ENCODE data around the gene VSTM5.
"Not testable (repeated sequence)": the region's sequence is repeated elsewhere in the genome, so short reads cannot be mapped to it uniquely, and the experiment has no call there.

The VSTM5 gene, protein sequence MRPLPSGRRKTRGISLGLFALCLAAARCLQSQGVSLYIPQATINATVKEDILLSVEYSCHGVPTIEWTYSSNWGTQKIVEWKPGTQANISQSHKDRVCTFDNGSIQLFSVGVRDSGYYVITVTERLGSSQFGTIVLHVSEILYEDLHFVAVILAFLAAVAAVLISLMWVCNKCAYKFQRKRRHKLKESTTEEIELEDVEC

DNA sequence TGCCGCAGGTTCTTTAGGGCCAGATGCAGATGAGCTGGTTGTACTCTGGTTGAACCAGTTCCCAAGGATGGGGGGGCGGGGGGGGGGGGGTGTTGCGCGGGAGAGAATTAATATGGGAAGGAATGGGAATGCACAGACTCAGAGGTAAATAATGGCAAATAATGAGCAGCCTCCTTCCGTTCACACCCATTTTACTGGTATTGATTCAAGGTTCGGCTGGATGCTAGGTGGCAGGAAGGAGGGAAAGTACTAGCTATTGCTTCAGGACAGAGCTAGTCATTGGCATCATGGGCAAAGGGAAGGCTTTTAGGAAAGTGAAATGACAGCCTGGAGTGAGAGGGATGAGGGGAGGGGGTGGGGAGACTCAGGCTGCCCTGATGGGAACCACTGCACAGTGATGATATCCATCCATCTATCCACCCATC, at the start of gene VSTM5:
VSTM5 (minus strand) TSS at position 25 of the 425 bp plus-strand sequence. CDS start 116 bp downstream, outside the sequence.
- Histone ChIP-seq H2AFZ (ENCODE audit: low read length, unreplicated experiment) (peak within 1 kb of the TSS; percentile 58), H3K4me3 (ENCODE audit: low read depth, low read length) (peak within 1 kb of the TSS; percentile 90), H3K36me3 (ENCODE audit: insufficient read depth, low read length) (no peaks in the 10 kb centered on the region), H3K79me2 (ENCODE audit: control insufficient read depth, insufficient read depth, low read length, unreplicated experiment) (no peaks in the 10 kb centered on the region), H3K27ac (ENCODE audit: low read depth, low read length) (no peak within 1 kb of the TSS), H3K4me1 (ENCODE audit: control insufficient read depth, insufficient read depth, low read length, unreplicated experiment) (peaks cover 11% of the 10 kb centered on the region), H3K27me3 (ENCODE audit: insufficient read depth, low read length) (no peaks in the 10 kb centered on the region)

DNA sequence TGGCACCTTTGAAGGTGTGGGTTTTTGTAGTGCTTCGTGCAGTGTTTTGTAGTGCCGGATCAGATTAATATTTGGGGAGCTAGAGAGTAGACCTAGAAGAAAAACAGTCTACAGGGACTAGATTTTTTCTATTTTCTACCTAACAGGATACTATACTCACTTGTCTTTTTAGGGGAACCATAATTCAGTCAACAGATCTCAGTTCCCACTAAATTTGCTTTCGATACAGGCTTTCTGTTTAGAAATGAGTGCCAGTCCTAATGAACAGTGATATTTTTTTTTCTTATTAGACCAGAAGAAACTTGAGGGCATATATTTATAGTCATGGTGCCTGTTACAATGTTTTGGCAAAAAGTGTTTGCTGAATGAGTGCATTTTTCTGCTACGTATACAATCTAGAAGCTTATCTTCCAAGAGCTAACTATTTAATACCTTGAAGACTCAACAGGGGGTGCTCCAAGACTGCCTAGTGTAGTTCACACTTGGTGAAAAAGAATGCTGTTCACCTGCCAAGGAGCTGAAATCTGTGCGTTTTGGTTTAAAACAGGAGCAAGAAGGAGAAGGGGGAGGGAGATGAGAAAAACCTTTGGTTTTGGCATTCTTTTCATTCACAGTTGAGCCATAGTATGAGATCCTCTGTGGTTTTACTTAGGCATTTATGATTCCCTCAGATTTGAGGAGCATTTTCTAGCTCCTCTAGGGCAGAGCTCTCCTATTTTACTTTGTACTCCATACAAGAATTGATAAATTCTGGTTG, 44.9 kb upstream of the VSTM5 start:
- no peak overlapping the region for H3K4me3 ChIP-seq (ENCODE audit: low read depth, low read length)
- H3K27me3 ChIP-seq (ENCODE audit: insufficient read depth, low read length), result peaks cover 37% of the 10 kb centered on the region
- H3K27ac ChIP-seq (ENCODE audit: low read depth, low read length), result no peak overlapping the region
- H2AFZ ChIP-seq (ENCODE audit: low read length, unreplicated experiment), result no peak overlapping the region
- H3K4me1 ChIP-seq (ENCODE audit: control insufficient read depth, insufficient read depth, low read length, unreplicated experiment), result no peaks in the 10 kb centered on the region
- no peaks in the 10 kb centered on the region for H3K36me3 ChIP-seq (ENCODE audit: insufficient read depth, low read length)
- no peaks in the 10 kb centered on the region for H3K79me2 ChIP-seq (ENCODE audit: control insufficient read depth, insufficient read depth, low read length, unreplicated experiment)

DNA sequence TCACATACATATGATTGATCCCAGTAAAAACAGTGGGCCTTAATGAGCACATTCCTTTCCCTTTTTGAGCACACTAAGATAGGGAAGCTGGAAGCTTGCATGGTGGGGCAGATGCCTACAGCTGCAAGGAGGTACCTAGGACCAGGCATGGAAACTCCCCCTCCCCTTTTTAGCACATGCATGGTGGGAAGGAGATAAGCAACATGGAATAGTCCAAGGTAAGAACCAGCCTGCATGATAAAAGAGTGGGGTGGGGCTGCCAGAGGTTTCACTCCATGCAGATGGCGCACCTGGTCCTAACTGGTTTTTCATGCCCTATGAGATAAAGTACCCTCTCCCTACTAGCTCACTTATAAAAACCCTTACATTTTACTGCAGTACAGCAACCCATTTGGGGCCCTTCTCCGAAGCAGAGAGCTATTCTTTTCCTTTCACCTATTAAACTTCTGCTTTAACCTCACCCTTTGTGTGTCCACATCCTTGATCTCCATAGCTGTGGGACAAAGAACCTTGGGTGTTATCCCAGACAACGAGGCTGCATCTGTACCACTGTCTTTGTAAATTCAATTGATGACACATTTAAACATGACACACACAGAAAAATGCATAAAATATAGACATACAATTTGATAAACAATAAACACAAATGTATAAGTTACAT, 40.1 kb upstream of the VSTM5 start:
- Histone ChIP-seq H3K36me3 (ENCODE audit: insufficient read depth, low read length) (no peaks in the 10 kb centered on the region), H3K27me3 (ENCODE audit: insufficient read depth, low read length) (peaks cover 44% of the 10 kb centered on the region), H3K79me2 (ENCODE audit: control insufficient read depth, insufficient read depth, low read length, unreplicated experiment) (no peaks in the 10 kb centered on the region), H3K27ac (ENCODE audit: low read depth, low read length) (no peak overlapping the region), H2AFZ (ENCODE audit: low read length, unreplicated experiment) (no peak overlapping the region), H3K4me1 (ENCODE audit: control insufficient read depth, insufficient read depth, low read length, unreplicated experiment) (no peaks in the 10 kb centered on the region), H3K4me3 (ENCODE audit: low read depth, low read length) (no peak overlapping the region)

DNA sequence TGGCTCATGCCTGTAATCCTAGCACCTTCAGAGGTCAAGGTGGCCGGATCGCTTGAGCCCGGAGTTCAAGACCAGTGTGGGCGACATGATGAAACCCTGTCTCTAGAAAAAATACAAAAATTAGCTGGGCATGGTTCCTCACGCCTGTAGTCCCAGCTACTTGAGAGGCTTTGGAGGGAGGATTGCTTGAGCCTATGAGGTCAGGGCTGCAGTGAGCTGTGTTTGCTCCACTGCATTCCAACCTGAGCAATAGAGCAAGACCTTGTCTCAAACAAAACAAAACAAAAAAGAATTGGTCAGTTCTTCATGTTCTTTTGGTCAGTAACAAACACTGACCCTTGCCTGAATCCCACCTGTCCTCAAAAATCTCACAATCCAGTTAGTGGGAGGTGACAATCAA, 36.7 kb upstream of the VSTM5 start:
- Histone ChIP-seq H3K4me1 (ENCODE audit: control insufficient read depth, insufficient read depth, low read length, unreplicated experiment) (no peaks in the 10 kb centered on the region), H3K79me2 (ENCODE audit: control insufficient read depth, insufficient read depth, low read length, unreplicated experiment) (no peaks in the 10 kb centered on the region), H3K27ac (ENCODE audit: low read depth, low read length) (no peak overlapping the region), H3K27me3 (ENCODE audit: insufficient read depth, low read length) (peaks cover 39% of the 10 kb centered on the region), H3K36me3 (ENCODE audit: insufficient read depth, low read length) (no peaks in the 10 kb centered on the region), H2AFZ (ENCODE audit: low read length, unreplicated experiment) (no peak overlapping the region), H3K4me3 (ENCODE audit: low read depth, low read length) (no peak overlapping the region)

DNA sequence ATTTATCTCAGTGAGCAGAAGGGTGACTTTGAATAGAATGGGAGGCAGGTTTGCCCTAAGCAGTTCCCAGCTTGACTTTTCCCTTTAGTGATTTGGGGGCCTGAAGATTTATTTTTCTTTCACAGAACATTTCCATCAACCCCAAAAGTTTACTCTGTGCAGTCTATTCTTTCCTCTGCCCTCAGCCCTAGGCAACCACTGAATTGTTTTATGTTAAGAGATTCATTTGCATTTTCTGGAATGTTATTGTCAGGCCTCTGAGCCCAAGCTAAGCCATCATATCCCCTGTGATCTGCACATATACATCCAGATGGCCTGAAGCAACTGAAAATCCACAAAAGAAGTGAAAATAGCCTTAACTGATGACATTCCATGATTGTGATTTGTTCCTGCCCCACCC, 28.7 kb upstream of the VSTM5 start:
- not testable (repeated sequence) for H3K36me3 ChIP-seq (ENCODE audit: insufficient read depth, low read length); H3K4me1 ChIP-seq (ENCODE audit: control insufficient read depth, insufficient read depth, low read length, unreplicated experiment); H3K4me3 ChIP-seq (ENCODE audit: low read depth, low read length); H3K79me2 ChIP-seq (ENCODE audit: control insufficient read depth, insufficient read depth, low read length, unreplicated experiment); H2AFZ ChIP-seq (ENCODE audit: low read length, unreplicated experiment); H3K27ac ChIP-seq (ENCODE audit: low read depth, low read length)
- H3K27me3 ChIP-seq (ENCODE audit: insufficient read depth, low read length), result peaks cover 17% of the 10 kb centered on the region

DNA sequence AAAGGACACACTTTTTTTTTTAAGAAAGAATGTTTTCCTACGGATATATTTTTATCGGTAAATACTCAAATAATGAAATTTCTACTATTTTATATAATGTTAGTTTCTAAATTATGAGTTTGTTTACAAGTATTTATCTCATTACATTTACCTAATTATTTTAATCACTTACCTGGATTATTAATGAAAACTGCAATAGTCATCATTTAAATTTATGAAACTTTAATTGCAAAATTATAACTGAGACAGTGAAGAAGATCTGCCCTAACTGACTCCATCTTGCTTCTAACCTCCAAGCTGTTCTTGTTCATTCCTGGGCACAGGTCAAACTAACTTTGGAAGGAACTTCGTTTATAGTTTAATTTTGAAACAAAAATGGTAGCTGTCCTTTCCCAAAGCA, 25.2 kb upstream of the VSTM5 start:
- H3K79me2 ChIP-seq (ENCODE audit: control insufficient read depth, insufficient read depth, low read length, unreplicated experiment), result no peaks in the 10 kb centered on the region
- H2AFZ ChIP-seq (ENCODE audit: low read length, unreplicated experiment), result no peak overlapping the region
- peaks cover 16% of the 10 kb centered on the region for H3K27me3 ChIP-seq (ENCODE audit: insufficient read depth, low read length)
- no peak overlapping the region for H3K4me3 ChIP-seq (ENCODE audit: low read depth, low read length)
- H3K4me1 ChIP-seq (ENCODE audit: control insufficient read depth, insufficient read depth, low read length, unreplicated experiment), result no peaks in the 10 kb centered on the region
- H3K36me3 ChIP-seq (ENCODE audit: insufficient read depth, low read length), result no peaks in the 10 kb centered on the region
- H3K27ac ChIP-seq (ENCODE audit: low read depth, low read length), result no peak overlapping the region

DNA sequence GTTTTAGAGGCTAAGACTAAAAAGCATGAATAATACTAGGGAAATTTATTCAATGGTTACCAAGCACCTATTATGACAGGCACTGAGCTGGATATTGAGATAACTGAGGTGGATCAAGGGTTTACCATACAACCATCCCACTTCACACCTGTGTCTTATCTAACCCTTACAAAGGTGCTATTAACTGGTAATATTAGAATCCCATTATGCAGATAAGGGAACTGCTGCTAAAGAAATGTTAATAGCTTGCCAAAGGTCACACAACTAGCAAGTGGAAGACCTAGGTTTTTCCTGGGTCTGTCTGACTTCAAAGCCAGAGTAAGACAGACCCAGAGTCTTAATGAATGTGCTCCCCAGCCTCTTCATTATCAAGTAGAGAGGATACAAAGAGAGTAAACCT, 21.1 kb upstream of the VSTM5 start:
- Histone ChIP-seq H3K27ac (ENCODE audit: low read depth, low read length) (no peak overlapping the region), H3K27me3 (ENCODE audit: insufficient read depth, low read length) (peaks cover 13% of the 10 kb centered on the region), H3K36me3 (ENCODE audit: insufficient read depth, low read length) (no peaks in the 10 kb centered on the region), H3K4me3 (ENCODE audit: low read depth, low read length) (no peak overlapping the region), H3K79me2 (ENCODE audit: control insufficient read depth, insufficient read depth, low read length, unreplicated experiment) (no peaks in the 10 kb centered on the region), H2AFZ (ENCODE audit: low read length, unreplicated experiment) (no peak overlapping the region), H3K4me1 (ENCODE audit: control insufficient read depth, insufficient read depth, low read length, unreplicated experiment) (no peaks in the 10 kb centered on the region)

DNA sequence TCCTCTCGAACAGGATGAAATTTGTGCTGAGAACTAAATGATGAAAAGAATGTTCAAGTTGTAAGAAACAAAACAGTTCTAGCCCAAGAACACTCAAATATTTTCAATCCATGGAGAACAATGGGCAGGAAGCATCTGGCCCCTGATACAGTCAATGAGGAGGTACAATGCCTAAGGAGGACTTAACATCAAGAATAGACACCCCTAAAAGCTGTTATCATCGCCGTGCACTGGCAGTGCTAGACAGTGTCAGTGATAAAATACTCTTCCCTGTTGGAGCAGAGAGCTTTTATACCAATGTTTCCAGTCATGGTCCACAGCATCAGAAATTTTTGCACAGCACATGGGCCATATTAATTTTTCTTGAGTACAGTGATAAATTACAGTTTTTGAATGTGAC, 20.2 kb upstream of the VSTM5 start:
- Histone ChIP-seq H3K36me3 (ENCODE audit: insufficient read depth, low read length) (no peaks in the 10 kb centered on the region), H2AFZ (ENCODE audit: low read length, unreplicated experiment) (no peak overlapping the region), H3K27ac (ENCODE audit: low read depth, low read length) (no peak overlapping the region), H3K4me1 (ENCODE audit: control insufficient read depth, insufficient read depth, low read length, unreplicated experiment) (no peaks in the 10 kb centered on the region), H3K4me3 (ENCODE audit: low read depth, low read length) (no peak overlapping the region), H3K79me2 (ENCODE audit: control insufficient read depth, insufficient read depth, low read length, unreplicated experiment) (no peaks in the 10 kb centered on the region), H3K27me3 (ENCODE audit: insufficient read depth, low read length) (peaks cover 20% of the 10 kb centered on the region)

DNA sequence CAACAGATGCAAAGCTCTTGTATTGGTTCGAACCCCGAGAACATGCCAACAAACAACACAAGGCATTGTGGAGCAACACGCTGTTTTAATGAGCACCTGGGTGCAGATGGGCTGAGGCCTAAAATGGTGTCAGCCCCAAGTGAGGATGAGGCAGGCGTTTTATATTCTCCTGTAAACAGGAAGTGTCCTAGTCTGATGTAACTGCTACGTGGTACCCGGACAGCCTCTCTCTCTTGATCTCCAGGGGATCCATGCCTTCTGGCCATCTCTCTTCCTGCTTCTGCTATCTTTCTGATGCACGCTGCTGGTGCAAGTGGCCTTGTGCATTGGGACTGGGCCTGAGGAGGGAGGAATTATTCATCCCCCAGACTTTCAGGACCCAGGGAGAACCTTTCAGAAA, 19.4 kb upstream of the VSTM5 start:
- H3K4me3 ChIP-seq (ENCODE audit: low read depth, low read length), result no peak overlapping the region
- H2AFZ ChIP-seq (ENCODE audit: low read length, unreplicated experiment), result no peak overlapping the region
- no peaks in the 10 kb centered on the region for H3K79me2 ChIP-seq (ENCODE audit: control insufficient read depth, insufficient read depth, low read length, unreplicated experiment)
- no peaks in the 10 kb centered on the region for H3K4me1 ChIP-seq (ENCODE audit: control insufficient read depth, insufficient read depth, low read length, unreplicated experiment)
- H3K27ac ChIP-seq (ENCODE audit: low read depth, low read length), result no peak overlapping the region
- no peaks in the 10 kb centered on the region for H3K36me3 ChIP-seq (ENCODE audit: insufficient read depth, low read length)
- H3K27me3 ChIP-seq (ENCODE audit: insufficient read depth, low read length), result peaks cover 22% of the 10 kb centered on the region

DNA sequence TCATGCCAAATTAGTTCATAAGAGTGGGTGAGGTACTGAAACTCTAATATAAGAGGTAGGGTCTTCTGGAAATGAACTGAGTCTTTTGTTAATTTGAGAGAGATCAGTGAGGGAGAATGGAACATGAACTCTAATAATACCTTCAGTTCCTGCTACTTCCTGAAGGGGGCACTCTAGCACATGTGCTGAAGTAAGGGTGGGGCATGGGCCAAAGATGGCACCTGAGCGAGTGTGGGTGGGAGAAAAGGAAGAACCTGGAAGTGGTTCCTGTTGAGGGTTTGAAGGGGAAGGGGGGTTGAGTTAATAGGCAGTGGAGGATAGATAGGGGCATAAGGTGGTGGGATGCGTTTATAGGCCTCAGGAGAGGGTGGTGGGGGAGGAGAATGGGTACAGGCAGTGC, 18.0 kb upstream of the VSTM5 start:
- H3K36me3 ChIP-seq (ENCODE audit: insufficient read depth, low read length); H3K79me2 ChIP-seq (ENCODE audit: control insufficient read depth, insufficient read depth, low read length, unreplicated experiment); H2AFZ ChIP-seq (ENCODE audit: low read length, unreplicated experiment); H3K4me1 ChIP-seq (ENCODE audit: control insufficient read depth, insufficient read depth, low read length, unreplicated experiment); H3K4me3 ChIP-seq (ENCODE audit: low read depth, low read length); H3K27ac ChIP-seq (ENCODE audit: low read depth, low read length): not testable (repeated sequence)
- H3K27me3 ChIP-seq (ENCODE audit: insufficient read depth, low read length), result peaks cover 22% of the 10 kb centered on the region

DNA sequence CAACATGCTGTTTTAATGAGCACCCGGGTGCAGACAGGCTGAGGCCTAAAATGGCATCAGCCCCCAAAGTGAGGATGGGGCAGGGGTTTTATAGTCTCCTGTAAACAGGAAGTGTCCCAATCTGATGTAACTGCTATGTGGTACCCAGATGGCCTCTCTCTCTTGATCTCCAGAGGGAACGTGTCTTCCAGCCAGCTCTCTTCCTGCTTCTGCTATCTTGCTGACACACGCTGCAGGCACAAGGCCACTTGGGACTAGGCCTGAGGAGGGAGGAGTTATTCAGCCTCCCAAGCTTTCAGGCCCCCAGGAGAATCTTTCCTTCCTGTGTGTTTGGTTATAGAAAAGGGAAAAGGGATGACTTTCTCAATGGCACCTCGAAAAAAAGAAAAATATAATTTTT, 11.4 kb upstream of the VSTM5 start:
- no peak overlapping the region for H3K4me3 ChIP-seq (ENCODE audit: low read depth, low read length)
- no peak overlapping the region for H2AFZ ChIP-seq (ENCODE audit: low read length, unreplicated experiment)
- no peaks in the 10 kb centered on the region for H3K4me1 ChIP-seq (ENCODE audit: control insufficient read depth, insufficient read depth, low read length, unreplicated experiment)
- H3K36me3 ChIP-seq (ENCODE audit: insufficient read depth, low read length), result no peaks in the 10 kb centered on the region
- no peak overlapping the region for H3K27ac ChIP-seq (ENCODE audit: low read depth, low read length)
- H3K27me3 ChIP-seq (ENCODE audit: insufficient read depth, low read length), result peaks cover 13% of the 10 kb centered on the region; the same call in 1 of the 2 replicates
- no peaks in the 10 kb centered on the region for H3K79me2 ChIP-seq (ENCODE audit: control insufficient read depth, insufficient read depth, low read length, unreplicated experiment)

All from ACC112 (cell line).